HepG2 (cell line): ENCODE measurements around the gene SKI. TPM values are rescaled to one million over a fixed set of nuclear protein-coding genes. Genes with fewer than 3 reads are reported as not detected.
A peak's percentile ranks its signal among the peaks of the same experiment; 100 is the strongest.

Experiments used
- ATAC-seq: fragments of 200-7000 bp; cut with Tn5 transposase; 3 replicates; pipeline ENCODE4 v1.9.1; 2020; ENCODE audit warnings: mild to moderate bottlenecking, moderate library complexity
- BruUV-seq: library from RNA; stranded (reverse); fragments of 400-500 nt; replicated peaks from 2 replicates; lab custom pipeline; 2021; lab: Mats Ljungman, UMichigan
- CTCF ChIA-PET: fragments of 300-600 bp; formaldehyde crosslinking; extraction: SDS; loops from one replicate; lab custom pipeline; 2021; ENCODE audit warnings: low total read pairs, inconsistent platforms, low intra/inter-chr PET ratio; lab: Yijun Ruan, JAX
- POLR2A ChIA-PET: fragments of 350-600 bp; sonication (Branson Sonifier 250); formaldehyde crosslinking; loops from one replicate; lab custom pipeline; 2020; ENCODE audit warnings: antibody characterized with exemption, inconsistent platforms; lab: Yijun Ruan, JAX
- DNase-seq: peaks from one replicate; pipeline ENCODE4 v3.0.0-alpha.2; 2015; ENCODE audit warnings: low spot score
- FAIRE-seq: peaks from 3 replicates; lab custom pipeline; 2011; peaks lifted over from hg19 to GRCh38; lab: Jason Lieb, UNC
- H2AFZ ChIP-seq: one replicate; pipeline ENCODE4 v1.6.1; 2011; ENCODE audit warnings: low read length, inconsistent platforms
- H3K27ac ChIP-seq: fragments of 300-600 bp; 3 replicates; pipeline ENCODE4 v1.8.0; 2011; ENCODE audit warnings: mixed run types, mild to moderate bottlenecking, mixed read lengths, low read length, inconsistent platforms; ENCODE audit not compliant: insufficient read depth; ENCODE audit errors: extremely low read length
- H3K27me3 ChIP-seq, 2 experiments: fragments of 200-600 bp in 1 of 2; 2 replicates in 1 of 2; 3 replicates in 1 of 2; pipeline versions ENCODE4 v1.6.0 to v1.8.0; 2011; ENCODE audit warnings: low read length in 2 of 2, mild to moderate bottlenecking in 2 of 2, moderate library complexity in 2 of 2, inconsistent platforms in 1 of 2; ENCODE audit not compliant: insufficient read depth in 2 of 2, control insufficient read depth in 1 of 2
- H3K36me3 ChIP-seq, 2 experiments: fragments of 200-600 bp in 1 of 2; replicated peaks in 1 of 2; 2 replicates in 1 of 2; 3 replicates in 1 of 2; pipeline versions ENCODE4 v1.5.1 to v1.8.0; 2011; ENCODE audit warnings: low read length in 2 of 2, inconsistent platforms in 1 of 2; ENCODE audit not compliant: insufficient read depth in 2 of 2, control insufficient read depth in 1 of 2
- H3K4me1 ChIP-seq: 2 replicates; pipeline ENCODE4 v1.5.1; 2012; ENCODE audit warnings: low read length, inconsistent platforms; ENCODE audit not compliant: insufficient read depth
- H3K4me2 ChIP-seq: 2 replicates; pipeline ENCODE4 v1.6.0; 2011; ENCODE audit warnings: low read depth, low read length, inconsistent platforms
- H3K4me3 ChIP-seq, 3 experiments: fragments of 200-600 bp in 1 of 3; sonication (generic), shearing (Covaris generic) in 1 of 3; replicated peaks in 1 of 3; 2 replicates each; pipeline ENCODE4 v1.5.1; 2011 to 2016; ENCODE audit warnings: low read length in 3 of 3, inconsistent platforms in 2 of 3, low read depth in 2 of 3, mild to moderate bottlenecking in 2 of 3, control low read depth in 1 of 3, mixed read lengths in 1 of 3; ENCODE audit not compliant: insufficient read depth in 1 of 3
- H3K79me2 ChIP-seq: one replicate; pipeline ENCODE4 v1.6.1; 2011; ENCODE audit warnings: low read length, inconsistent platforms; ENCODE audit not compliant: insufficient read depth
- H3K9ac ChIP-seq: 2 replicates; pipeline ENCODE4 v1.6.0; 2011; ENCODE audit warnings: mild to moderate bottlenecking, low read depth, low read length, inconsistent platforms; ENCODE audit not compliant: insufficient read depth
- H3K9me3 ChIP-seq: 2 replicates; pipeline ENCODE4 v1.5.1; 2012; ENCODE audit warnings: mild to moderate bottlenecking, low read length
- H4K20me1 ChIP-seq: 2 replicates; pipeline ENCODE4 v1.6.0; 2011; ENCODE audit warnings: inconsistent platforms, mild to moderate bottlenecking, low read length, moderate library complexity; ENCODE audit not compliant: insufficient read depth
- FOSL1 ChIP-seq: sonication (generic); formaldehyde crosslinking; IDR thresholded peaks from 2 replicates; pipeline ENCODE4 v1.9.0; 2021; ENCODE audit warnings: missing genetic modification reagents, borderline replicate concordance
- HOXA3 ChIP-seq: sonication (generic); formaldehyde crosslinking; IDR thresholded peaks from 2 replicates; pipeline ENCODE4 v1.5.0; 2020; ENCODE audit warnings: missing genetic modification reagents
- NR3C1 ChIP-seq: sonication (generic); formaldehyde crosslinking; IDR thresholded peaks from 2 replicates; pipeline ENCODE4 v1.4.0; 2020; ENCODE audit warnings: missing genetic modification reagents
- RFX3 ChIP-seq: IDR thresholded peaks from 2 replicates; pipeline ENCODE4 v1.6.1; 2016; ENCODE audit warnings: missing biosample characterization, missing genetic modification reagents
- SMC3 ChIP-seq: IDR thresholded peaks from 2 replicates; pipeline ENCODE4 v1.6.1; 2011; ENCODE audit warnings: low read length, improper control_type of control experiment
- SP140L ChIP-seq: sonication (generic); formaldehyde crosslinking; IDR thresholded peaks from 2 replicates; pipeline ENCODE4 v1.4.0; 2020; ENCODE audit warnings: missing genetic modification reagents, borderline replicate concordance
- SRSF9 ChIP-seq: fragments of 200-400 bp; formaldehyde crosslinking; IDR thresholded peaks from 2 replicates; pipeline ENCODE4 v1.6.1; 2018; ENCODE audit warnings: borderline replicate concordance, mild to moderate bottlenecking, low read depth, low read length; ENCODE audit not compliant: insufficient read depth, poor library complexity, severe bottlenecking
- ZFY ChIP-seq: sonication (generic); formaldehyde crosslinking; IDR thresholded peaks from 2 replicates; pipeline ENCODE4 v1.4.0; 2020; ENCODE audit warnings: missing genetic modification reagents
- ZNF24 ChIP-seq: fragments of 450-650 bp; IDR thresholded peaks from 2 replicates; pipeline ENCODE4 v1.6.1; 2017; ENCODE audit warnings: antibody characterized with exemption, mild to moderate bottlenecking
- ZNF331 ChIP-seq: sonication (generic); formaldehyde crosslinking; IDR thresholded peaks from 2 replicates; pipeline ENCODE4 v1.4.0; 2020; ENCODE audit warnings: missing genetic modification reagents
- ZNF687 ChIP-seq: sonication (generic); formaldehyde crosslinking; IDR thresholded peaks from 2 replicates; pipeline ENCODE4 v1.5.1; 2020; ENCODE audit warnings: mild to moderate bottlenecking, missing genetic modification reagents, moderate library complexity
- ZSCAN20 ChIP-seq: sonication (generic); formaldehyde crosslinking; IDR thresholded peaks from 2 replicates; pipeline ENCODE4 v1.4.0; 2020; ENCODE audit warnings: missing genetic modification reagents, mild to moderate bottlenecking, borderline replicate concordance
- WGBS: methylation state at CpG from one replicate; pipeline ENCODE4 v1.1.6; 2017; ENCODE audit warnings: low lambda C conversion rate; 5-methylcytosine and 5-hydroxymethylcytosine counted together
- in situ Hi-C: cut with HindIII; loops from 2 replicates; pipeline ENCODE4 v1.10.0; 2017; ENCODE audit warnings: low pct_unique_long_range_greater_than_20kb; ENCODE audit not compliant: extremely low pct_ligation_motif_present
- intact Hi-C: fragments of 100-400 bp; cut with micrococcal nuclease; formaldehyde crosslinking; loops from one replicate; pipeline ENCODE4 v1.10.0; 2022; ENCODE audit not compliant: unreplicated experiment
- polyA plus RNA-seq, 8 experiments: library from polyadenylated mRNA; depleted of rRNA in 3 of 8; stranded (reverse) in 7 of 8; unstranded in 1 of 8; fragments of >200 nt; fragmentation: Illumina TruSeq in 4 of 8; extraction: Trizol in 4 of 8; gene quantifications; 2 replicates each; pipeline versions ENCODE4 v1.2.1 to v1.2.3, GENCODE V29; 2011 to 2016; ENCODE audit warnings: low read depth in 4 of 8, missing spikeins in 1 of 8, mixed read lengths in 1 of 8; ENCODE audit not compliant: insufficient read depth in 1 of 8
- total RNA-seq, 5 experiments: library from RNA; depleted of rRNA; stranded (reverse); fragments of >200 nt; fragmentation: Illumina TruSeq; extraction: Trizol; gene quantifications; 2 replicates each; pipeline ENCODE4 v1.2.3, GENCODE V29; 2016; ENCODE audit warnings: low read depth in 1 of 5
- TF ChIP-seq, protein P1 (sequence below): sonication (generic); formaldehyde crosslinking; IDR thresholded peaks from 2 replicates; pipeline ENCODE4 v1.8.1; 2022; ENCODE audit warnings: low read depth, mild to moderate bottlenecking, missing genetic modification reagents
- TF ChIP-seq, protein P2 (sequence below), 2 experiments: sonication (generic) in 1 of 2; formaldehyde crosslinking in 1 of 2; IDR thresholded peaks; 2 replicates each; pipeline versions ENCODE4 v1.4.0 to v1.6.1; 2016 to 2020; ENCODE audit warnings: borderline replicate concordance in 1 of 2, low read depth in 1 of 2, mild to moderate bottlenecking in 1 of 2, missing genetic modification reagents in 1 of 2

SKI gene
- total and polyA plus RNA-seq, 2 of the 13 experiments (the other 11 are each of a cell fraction or from before 2014, with no cell fraction given): 4.7 to 6.9 TPM

- POLR2A ChIA-PET: no interaction called here
- Histone ChIP-seq H3K4me3 (no peak overlapping the region), H4K20me1 (no peaks in the 10 kb centered on the region), H3K36me3 (no peaks in the 10 kb centered on the region), H3K9ac (0 out of 2 replicates have a peak overlapping the region, but pooled peaks have one; percentile 11), H2AFZ (no peak overlapping the region), H3K27me3 (peaks cover 19 to 93% of the 10 kb centered on the region in 2 experiments), H3K4me2 (no peak overlapping the region), H3K27ac (no peak overlapping the region), H3K9me3 (no peaks in the 10 kb centered on the region), H3K79me2 (no peaks in the 10 kb centered on the region), H3K4me1 (peaks cover 21% of the 10 kb centered on the region)
- ATAC-seq: peak; percentile 3; the same call in 1 of the 3 replicates
- FAIRE-seq: no peak
- CTCF ChIA-PET: interaction anchor here (1.5 kb wide), 1 partner anchor 51 kb away, joined by 3 read pairs; no protein-coding TSS in a partner anchor
- DNase-seq: no peak
- no CpG with 5 or more reads among the region's 11 CpGs for WGBS
- BruUV-seq: no TSS peak
- in situ Hi-C loops (no loop called here), intact Hi-C loops (no loop called here)
- TF ChIP-seq ZNF331 (CRISPR knock-in tag): no peak
- TF ChIP-seq ZNF24: no peak
- TF ChIP-seq SRSF9: no peak
- no peak for TF ChIP-seq FOSL1
- TF ChIP-seq ZNF687 (CRISPR knock-in tag): peak; percentile 26; the same call in 1 of the 2 replicates
- no peak for TF ChIP-seq ZSCAN20 (CRISPR knock-in tag)
- TF ChIP-seq RFX3: no peak
- TF ChIP-seq, protein P1, sequence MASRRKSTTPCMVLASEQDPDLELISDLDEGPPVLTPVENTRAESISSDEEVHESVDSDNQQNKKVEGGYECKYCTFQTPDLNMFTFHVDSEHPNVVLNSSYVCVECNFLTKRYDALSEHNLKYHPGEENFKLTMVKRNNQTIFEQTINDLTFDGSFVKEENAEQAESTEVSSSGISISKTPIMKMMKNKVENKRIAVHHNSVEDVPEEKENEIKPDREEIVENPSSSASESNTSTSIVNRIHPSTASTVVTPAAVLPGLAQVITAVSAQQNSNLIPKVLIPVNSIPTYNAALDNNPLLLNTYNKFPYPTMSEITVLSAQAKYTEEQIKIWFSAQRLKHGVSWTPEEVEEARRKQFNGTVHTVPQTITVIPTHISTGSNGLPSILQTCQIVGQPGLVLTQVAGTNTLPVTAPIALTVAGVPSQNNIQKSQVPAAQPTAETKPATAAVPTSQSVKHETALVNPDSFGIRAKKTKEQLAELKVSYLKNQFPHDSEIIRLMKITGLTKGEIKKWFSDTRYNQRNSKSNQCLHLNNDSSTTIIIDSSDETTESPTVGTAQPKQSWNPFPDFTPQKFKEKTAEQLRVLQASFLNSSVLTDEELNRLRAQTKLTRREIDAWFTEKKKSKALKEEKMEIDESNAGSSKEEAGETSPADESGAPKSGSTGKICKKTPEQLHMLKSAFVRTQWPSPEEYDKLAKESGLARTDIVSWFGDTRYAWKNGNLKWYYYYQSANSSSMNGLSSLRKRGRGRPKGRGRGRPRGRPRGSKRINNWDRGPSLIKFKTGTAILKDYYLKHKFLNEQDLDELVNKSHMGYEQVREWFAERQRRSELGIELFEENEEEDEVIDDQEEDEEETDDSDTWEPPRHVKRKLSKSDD (CRISPR knock-in tag): no peak
- no peak for TF ChIP-seq HOXA3 (CRISPR knock-in tag)
- no peak for TF ChIP-seq NR3C1
- TF ChIP-seq, protein P2, sequence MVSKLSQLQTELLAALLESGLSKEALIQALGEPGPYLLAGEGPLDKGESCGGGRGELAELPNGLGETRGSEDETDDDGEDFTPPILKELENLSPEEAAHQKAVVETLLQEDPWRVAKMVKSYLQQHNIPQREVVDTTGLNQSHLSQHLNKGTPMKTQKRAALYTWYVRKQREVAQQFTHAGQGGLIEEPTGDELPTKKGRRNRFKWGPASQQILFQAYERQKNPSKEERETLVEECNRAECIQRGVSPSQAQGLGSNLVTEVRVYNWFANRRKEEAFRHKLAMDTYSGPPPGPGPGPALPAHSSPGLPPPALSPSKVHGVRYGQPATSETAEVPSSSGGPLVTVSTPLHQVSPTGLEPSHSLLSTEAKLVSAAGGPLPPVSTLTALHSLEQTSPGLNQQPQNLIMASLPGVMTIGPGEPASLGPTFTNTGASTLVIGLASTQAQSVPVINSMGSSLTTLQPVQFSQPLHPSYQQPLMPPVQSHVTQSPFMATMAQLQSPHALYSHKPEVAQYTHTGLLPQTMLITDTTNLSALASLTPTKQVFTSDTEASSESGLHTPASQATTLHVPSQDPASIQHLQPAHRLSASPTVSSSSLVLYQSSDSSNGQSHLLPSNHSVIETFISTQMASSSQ (IDR thresholded peaks at IDR 0.05; ENCODE audit: low read depth): no peak
- TF ChIP-seq, protein P2 (CRISPR knock-in tag; IDR thresholded peaks at IDR 0.05; ENCODE audit: borderline replicate concordance): no peak
- no peak for TF ChIP-seq SP140L (CRISPR knock-in tag)
- no peak for TF ChIP-seq SMC3
- 0 out of 2 replicates have a peak, but pooled peaks have one; percentile 3 for TF ChIP-seq ZFY (CRISPR knock-in tag)
Observed at GRCh38 chr1:2331200-2331544, 103.1 kb downstream of the SKI start.
